DND-41 (cell line): ENCODE data around the gene FAM83G.

Experiments
- ATAC-seq: fragments of 200-7000 bp; cut with Tn5 transposase; 3 replicates; pipeline ENCODE4 v1.9.1; 2021; ENCODE audit warnings: low read depth; ENCODE audit not compliant: insufficient read depth
- DNase-seq: peaks from one replicate; pipeline ENCODE4 v3.0.0-alpha.2; 2020
- H2AFZ ChIP-seq: 2 replicates; pipeline ENCODE4 v1.6.0; 2012; ENCODE audit warnings: low read depth, low read length
- H3K27ac ChIP-seq: 2 replicates; pipeline ENCODE4 v1.5.1; 2012; ENCODE audit warnings: low read length, inconsistent platforms
- H3K27me3 ChIP-seq: fragments of 200-600 bp; sonication (generic); 2 replicates; pipeline ENCODE4 v1.6.0; 2012; ENCODE audit warnings: low read length, mild to moderate bottlenecking, inconsistent platforms; ENCODE audit not compliant: insufficient read depth, poor library complexity
- H3K36me3 ChIP-seq: 2 replicates; pipeline ENCODE4 v1.5.1; 2012; ENCODE audit warnings: low read length, inconsistent platforms; ENCODE audit not compliant: insufficient read depth
- H3K4me1 ChIP-seq: 2 replicates; pipeline ENCODE4 v1.5.1; 2012; ENCODE audit warnings: mild to moderate bottlenecking, low read length; ENCODE audit not compliant: insufficient read depth
- H3K4me2 ChIP-seq: 2 replicates; pipeline ENCODE4 v1.6.0; 2012; ENCODE audit warnings: mild to moderate bottlenecking, moderate library complexity, low read length, inconsistent platforms; ENCODE audit not compliant: insufficient read depth
- H3K4me3 ChIP-seq, 2 experiments: fragments of 200-600 bp in 1 of 2; shearing (Covaris generic) in 1 of 2; 2 replicates each; pipeline ENCODE4 v1.5.1; 2012 to 2016; ENCODE audit warnings: inconsistent platforms in 2 of 2, low read length in 2 of 2, mild to moderate bottlenecking in 2 of 2, low read depth in 1 of 2, moderate library complexity in 1 of 2
- H3K79me2 ChIP-seq: 2 replicates; pipeline ENCODE4 v1.6.0; 2012; ENCODE audit warnings: low read length, inconsistent platforms; ENCODE audit not compliant: insufficient read depth
- H3K9ac ChIP-seq: 2 replicates; pipeline ENCODE4 v1.6.0; 2012; ENCODE audit warnings: low read depth, mild to moderate bottlenecking, inconsistent platforms, low read length, moderate library complexity
- H3K9me3 ChIP-seq: 2 replicates; pipeline ENCODE4 v1.5.1; 2012; ENCODE audit warnings: low read length, moderate library complexity, mild to moderate bottlenecking, inconsistent platforms; ENCODE audit not compliant: insufficient read depth, severe bottlenecking
- H4K20me1 ChIP-seq: 2 replicates; pipeline ENCODE4 v1.6.0; 2012; ENCODE audit warnings: low read length; ENCODE audit not compliant: insufficient read depth
- EZH2 ChIP-seq: IDR thresholded peaks from 3 replicates; pipeline ENCODE4 v1.6.1; 2012; ENCODE audit warnings: borderline replicate concordance, low read depth, mild to moderate bottlenecking, moderate library complexity, low read length, inconsistent platforms; ENCODE audit not compliant: severe bottlenecking
- TF ChIP-seq, protein P1 (sequence below): IDR thresholded peaks from 2 replicates; pipeline ENCODE4 v1.5.1; 2012; ENCODE audit warnings: borderline replicate concordance, low read length, moderate library complexity, mild to moderate bottlenecking; ENCODE audit not compliant: poor library complexity, severe bottlenecking; ENCODE audit errors: extremely low read depth

FAM83G gene

DNA sequence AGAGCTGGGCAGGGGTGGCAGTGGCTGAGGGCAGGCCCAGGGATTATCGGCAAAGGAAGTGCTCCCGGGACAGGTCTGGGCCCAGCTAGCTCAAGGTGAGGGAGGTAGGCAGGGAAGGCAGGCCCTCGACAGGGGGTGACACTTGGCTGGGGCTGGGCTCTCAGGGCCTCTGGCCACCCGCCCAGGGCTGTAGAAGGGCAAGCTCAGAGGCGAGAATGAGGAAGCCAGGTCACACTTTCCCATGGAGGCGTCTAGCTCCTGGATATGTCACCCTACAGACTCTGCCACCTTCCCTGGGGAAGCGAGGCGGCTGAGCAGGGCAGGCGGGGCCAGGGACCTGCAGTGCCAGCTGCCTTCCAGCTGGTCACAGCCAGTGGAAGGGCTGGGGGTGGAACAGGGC lies 19.1 kb downstream of the FAM83G start:
- Histone ChIP-seq H3K4me3 (no peak overlapping the region), H3K4me2 (no peak overlapping the region), H3K9ac (no peak overlapping the region), H3K9me3 (no peaks in the 10 kb centered on the region), H3K4me1 (no peaks in the 10 kb centered on the region), H3K27ac (no peak overlapping the region), H3K79me2 (no peaks in the 10 kb centered on the region), H3K27me3 (no peaks in the 10 kb centered on the region), H4K20me1 (peaks cover 2% of the 10 kb centered on the region; the same call in 1 of the 2 replicates), H3K36me3 (no peaks in the 10 kb centered on the region), H2AFZ (no peak overlapping the region)
- no peak for DNase-seq
- no peak for TF ChIP-seq EZH2
- TF ChIP-seq, protein P1, sequence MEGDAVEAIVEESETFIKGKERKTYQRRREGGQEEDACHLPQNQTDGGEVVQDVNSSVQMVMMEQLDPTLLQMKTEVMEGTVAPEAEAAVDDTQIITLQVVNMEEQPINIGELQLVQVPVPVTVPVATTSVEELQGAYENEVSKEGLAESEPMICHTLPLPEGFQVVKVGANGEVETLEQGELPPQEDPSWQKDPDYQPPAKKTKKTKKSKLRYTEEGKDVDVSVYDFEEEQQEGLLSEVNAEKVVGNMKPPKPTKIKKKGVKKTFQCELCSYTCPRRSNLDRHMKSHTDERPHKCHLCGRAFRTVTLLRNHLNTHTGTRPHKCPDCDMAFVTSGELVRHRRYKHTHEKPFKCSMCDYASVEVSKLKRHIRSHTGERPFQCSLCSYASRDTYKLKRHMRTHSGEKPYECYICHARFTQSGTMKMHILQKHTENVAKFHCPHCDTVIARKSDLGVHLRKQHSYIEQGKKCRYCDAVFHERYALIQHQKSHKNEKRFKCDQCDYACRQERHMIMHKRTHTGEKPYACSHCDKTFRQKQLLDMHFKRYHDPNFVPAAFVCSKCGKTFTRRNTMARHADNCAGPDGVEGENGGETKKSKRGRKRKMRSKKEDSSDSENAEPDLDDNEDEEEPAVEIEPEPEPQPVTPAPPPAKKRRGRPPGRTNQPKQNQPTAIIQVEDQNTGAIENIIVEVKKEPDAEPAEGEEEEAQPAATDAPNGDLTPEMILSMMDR = no peak
- no peak for ATAC-seq

DNA sequence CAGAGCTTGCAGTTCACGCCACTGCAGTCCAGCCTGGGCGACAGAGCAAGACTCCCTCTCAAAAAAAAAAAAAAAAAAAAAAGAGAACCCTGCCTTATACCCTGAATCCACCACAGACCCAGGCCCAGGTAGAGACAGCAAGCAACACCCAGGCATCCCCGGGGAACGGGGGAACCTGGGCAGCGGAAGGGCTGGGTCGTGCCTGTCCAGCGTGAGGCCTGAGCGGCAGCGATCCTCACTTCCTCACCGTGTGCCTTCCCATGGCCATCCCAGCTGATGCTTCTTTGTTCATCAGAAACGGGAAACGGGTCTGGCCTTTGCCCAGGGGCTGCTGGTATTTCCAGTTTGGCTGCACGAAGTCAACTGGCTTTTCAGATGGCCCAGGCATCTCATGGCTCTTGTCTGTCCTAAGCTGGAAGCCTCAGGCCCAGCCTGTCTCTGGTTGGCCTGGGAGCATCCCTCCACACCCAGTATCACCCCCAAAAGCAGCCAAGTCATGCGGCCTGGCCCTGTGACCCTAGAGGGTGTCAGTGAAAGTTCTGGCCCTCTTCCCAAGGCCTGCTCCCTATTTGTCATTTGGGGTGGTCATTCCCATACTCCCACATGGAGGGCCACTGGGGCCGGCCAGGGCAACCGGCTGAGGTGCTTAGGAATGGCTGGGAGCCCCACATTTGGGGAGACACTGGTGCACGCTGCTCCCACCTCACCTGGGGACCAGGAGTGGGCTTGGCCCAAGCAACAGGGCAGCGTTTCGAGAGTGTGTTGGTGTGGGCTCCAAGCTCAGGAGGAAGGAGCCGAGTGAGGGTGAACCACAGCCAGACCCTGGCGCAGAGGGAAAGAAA lies 20.1 kb downstream of the FAM83G start:
- Histone ChIP-seq H3K4me1 (no peaks in the 10 kb centered on the region), H3K79me2 (no peaks in the 10 kb centered on the region), H3K4me3 (no peak overlapping the region), H3K27me3 (no peaks in the 10 kb centered on the region), H3K9me3 (no peaks in the 10 kb centered on the region), H3K4me2 (no peak overlapping the region), H3K36me3 (no peaks in the 10 kb centered on the region), H3K9ac (no peak overlapping the region), H3K27ac (no peak overlapping the region), H4K20me1 (peaks cover 5% of the 10 kb centered on the region), H2AFZ (no peak overlapping the region)
- ATAC-seq = no peak
- DNase-seq = no peak
- TF ChIP-seq, protein P1 = no peak
- TF ChIP-seq EZH2 = no peak

DNA sequence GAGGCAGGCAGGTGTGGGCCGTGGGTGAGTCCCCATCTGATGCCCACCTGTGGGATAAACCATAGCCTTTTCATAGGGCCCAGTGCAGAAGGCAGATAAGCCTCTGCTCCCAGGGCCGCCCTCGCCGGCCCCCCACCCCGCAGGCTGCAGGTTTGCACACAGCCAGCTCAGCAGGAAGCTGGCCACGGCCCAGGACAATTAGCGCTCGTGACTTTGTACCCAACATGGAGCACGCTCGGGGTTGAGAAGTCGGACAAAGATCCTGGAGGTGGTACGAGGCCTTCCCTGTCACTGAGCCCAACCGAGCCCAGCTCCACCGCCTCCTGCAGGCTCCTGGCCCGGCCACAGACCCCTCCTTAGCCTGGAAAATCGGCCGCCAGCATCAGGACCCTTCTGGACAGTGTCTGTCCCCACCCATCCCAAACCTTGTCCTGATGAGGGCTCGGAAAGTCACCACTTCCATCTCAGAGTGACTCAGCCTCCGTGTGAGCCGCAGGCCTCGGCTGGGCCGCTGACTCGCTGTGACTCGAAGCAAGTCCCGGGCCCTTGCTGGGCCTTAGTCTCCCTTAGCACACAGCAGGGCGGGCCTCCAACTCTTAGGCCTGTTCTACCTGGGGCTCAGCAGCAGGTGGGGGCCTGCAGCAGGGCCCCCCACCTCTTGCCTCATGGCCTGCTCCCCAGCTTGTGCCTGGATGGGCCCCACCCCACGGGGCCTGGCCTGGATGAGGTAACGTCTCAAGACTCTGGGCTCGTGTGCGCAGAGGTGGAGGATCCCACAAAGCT lies 22.7 kb downstream of the FAM83G start:
- Histone ChIP-seq H3K27me3 (no peaks in the 10 kb centered on the region), H3K4me1 (no peaks in the 10 kb centered on the region), H3K4me3 (no peak overlapping the region), H3K36me3 (no peaks in the 10 kb centered on the region), H3K4me2 (no peak overlapping the region), H3K9me3 (no peaks in the 10 kb centered on the region), H3K27ac (no peak overlapping the region), H4K20me1 (peaks cover 10% of the 10 kb centered on the region), H3K79me2 (no peaks in the 10 kb centered on the region), H3K9ac (no peak overlapping the region), H2AFZ (no peak overlapping the region)
- TF ChIP-seq, protein P1 = no peak
- no peak for TF ChIP-seq EZH2
- DNase-seq (no peak), ATAC-seq (no peak)
